ENCODE data around the gene SCYL1. TPM values are rescaled to one million over a fixed set of nuclear protein-coding genes. Genes with fewer than 3 reads are reported as not detected.
A peak's percentile ranks its signal among the peaks of the same experiment; 100 is the strongest.

SCYL1 gene
- total RNA-seq: 10 to 100 TPM; 74.2 to 74.9 TPM

DNA sequence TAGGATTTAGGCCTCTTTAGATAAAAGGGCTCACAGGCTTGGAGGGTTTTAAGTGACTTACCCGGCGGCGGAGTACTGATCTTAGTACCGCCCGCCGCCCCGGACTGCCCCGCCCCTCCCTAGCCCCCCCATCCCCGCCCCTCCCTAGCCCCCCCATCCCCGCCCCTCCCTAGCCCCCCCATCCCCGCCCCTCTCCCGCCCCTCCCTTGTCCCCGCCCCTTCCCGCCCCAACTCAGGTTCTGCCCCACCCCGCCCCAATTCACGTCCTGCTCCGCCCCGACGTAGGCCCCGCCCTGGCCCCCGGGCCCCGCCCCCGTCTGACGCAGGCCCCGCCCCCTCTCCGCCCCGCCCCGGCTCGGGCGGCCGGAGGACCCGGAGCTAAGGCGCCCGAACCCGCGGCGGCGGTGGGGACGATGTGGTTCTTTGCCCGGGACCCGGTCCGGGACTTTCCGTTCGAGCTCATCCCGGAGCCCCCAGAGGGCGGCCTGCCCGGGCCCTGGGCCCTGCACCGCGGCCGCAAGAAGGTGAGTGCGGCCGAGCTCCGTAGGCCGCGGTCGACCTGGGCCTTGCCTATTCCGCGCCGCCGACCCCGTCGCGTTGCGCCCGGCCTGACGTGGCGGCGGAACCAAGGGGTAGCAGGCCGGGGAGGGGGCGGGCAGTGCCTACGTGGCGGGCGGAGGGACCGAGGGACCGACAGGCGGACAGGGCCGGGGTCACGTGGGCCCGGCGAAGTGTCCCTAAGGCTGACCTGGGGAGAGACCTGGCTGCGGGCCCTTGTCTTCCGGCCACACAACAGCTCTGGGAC, at the start of gene SCYL1:
TSS of gene SCYL1 (plus strand) at position 343 of the 805 bp plus-strand sequence. CDS start at position 414, 71 bp downstream.
- Mint-ChIP-seq H3K27me3 (no peaks in the 10 kb centered on the region), H3K27ac (peak within 1 kb of the TSS; percentile 93), H3K36me3 (peaks cover 8% of the 10 kb centered on the region), H3K9me3 (no peaks in the 10 kb centered on the region), H3K4me3 (peak within 1 kb of the TSS; percentile 87), H3K4me1 (peaks cover 42% of the 10 kb centered on the region)
- DNase-seq (peak; percentile 88), ATAC-seq (ENCODE audit: low read depth) (peak; percentile 59)
- POLR2A ChIA-PET: interaction anchor here (0.9 to 3.7 kb wide), 21 partner anchors 13 to 263 kb away, joined by 3 to 28 read pairs (median 4); partner anchors contain the start of genes FAM89B, MALAT1, NEAT1 and PCNX3

DNA sequence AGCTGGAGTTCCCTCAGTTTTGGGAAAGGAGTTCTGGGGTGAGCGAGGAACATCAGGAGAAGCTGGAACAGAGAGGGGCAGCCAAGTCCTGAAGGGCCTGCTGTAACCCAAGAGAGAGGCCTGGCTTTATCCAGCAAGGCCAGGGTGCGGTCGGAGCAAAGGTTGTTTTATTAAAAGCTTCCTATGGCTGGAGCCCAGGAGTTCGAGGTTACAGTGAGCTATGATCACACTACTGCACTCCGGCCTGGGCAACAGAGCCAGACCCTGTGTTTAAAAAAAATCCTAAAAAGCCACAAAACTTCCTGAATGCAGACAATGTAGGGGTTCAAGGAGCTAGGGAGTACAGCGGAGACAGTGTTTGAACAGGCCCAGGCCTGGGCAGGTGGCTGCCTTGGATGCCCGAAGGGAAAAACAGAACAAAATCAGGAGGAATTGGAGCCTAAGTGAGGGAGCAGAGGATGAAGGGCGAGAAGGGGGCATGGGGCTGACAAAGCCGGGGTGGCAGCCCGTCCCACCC, 48.2 kb upstream of the SCYL1 start:
- Mint-ChIP-seq H3K9me3 (no peaks in the 10 kb centered on the region), H3K27ac (peak overlapping the region; percentile 98), H3K4me1 (peaks cover 13% of the 10 kb centered on the region), H3K36me3 (peaks cover 1% of the 10 kb centered on the region), H3K4me3 (peak overlapping the region; percentile 100), H3K27me3 (peaks cover 2% of the 10 kb centered on the region)
- DNase-seq: no peak
- POLR2A ChIA-PET: interaction anchor here (1.0 to 14.5 kb wide), 8 partner anchors 12 to 143 kb away, joined by 3 to 686 read pairs (median 4); partner anchors contain the start of genes DPF2, MALAT1, NEAT1 and PCNX3
- ATAC-seq (ENCODE audit: low read depth): no peak

DNA sequence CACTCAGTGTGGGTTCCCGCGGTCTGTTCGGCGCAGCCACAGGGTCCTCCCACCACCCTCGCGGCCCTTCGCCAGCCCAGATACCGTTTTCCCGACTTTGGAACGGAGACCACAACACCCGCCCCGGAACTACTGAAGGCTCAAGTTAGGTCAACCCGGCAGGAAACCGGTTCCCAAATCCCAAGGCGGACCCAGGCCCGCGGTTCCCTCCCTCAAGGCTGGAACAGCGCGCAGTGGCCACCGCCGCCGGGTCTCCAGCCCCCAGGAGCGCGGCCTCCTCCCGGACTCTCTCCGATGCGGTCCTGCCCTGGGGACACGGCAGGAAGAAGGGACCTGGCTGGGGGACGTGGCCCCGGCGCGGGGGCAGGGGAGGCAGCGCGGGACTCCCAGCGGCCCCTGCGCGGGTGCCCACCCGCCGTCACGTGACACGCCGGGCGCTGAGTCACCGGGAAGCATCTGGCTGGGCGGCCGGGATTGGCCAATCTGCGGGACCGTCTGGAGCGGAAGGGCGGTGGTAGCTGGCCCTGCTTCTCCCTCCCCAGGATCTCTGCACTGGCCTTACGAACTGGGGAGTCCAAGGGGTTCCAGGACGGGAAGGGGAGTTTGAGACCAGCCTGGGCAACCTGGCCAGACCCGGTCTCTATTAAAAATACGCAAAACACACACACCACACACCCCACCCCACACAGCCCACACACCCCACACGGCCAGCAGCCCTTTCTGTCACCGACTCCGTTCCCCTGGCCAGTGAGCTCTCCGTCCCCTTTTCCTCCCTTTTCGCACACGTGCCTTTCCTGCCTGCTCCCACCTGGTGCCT, 47.5 kb upstream of the SCYL1 start:
- peaks cover 1% of the 10 kb centered on the region for H3K36me3 Mint-ChIP-seq
- H3K4me1 Mint-ChIP-seq: peaks cover 9% of the 10 kb centered on the region
- POLR2A ChIA-PET: interaction anchor here (0.6 to 14.5 kb wide), 9 partner anchors 13 to 138 kb away, joined by 3 to 686 read pairs (median 4); partner anchors contain the start of genes MALAT1, NEAT1 and PCNX3
- peak overlapping the region; percentile 98 for H3K27ac Mint-ChIP-seq
- H3K4me3 Mint-ChIP-seq: peak overlapping the region; percentile 100
- ATAC-seq (ENCODE audit: low read depth): peak; percentile 85
- H3K9me3 Mint-ChIP-seq: no peaks in the 10 kb centered on the region
- DNase-seq: peak; percentile 92
- H3K27me3 Mint-ChIP-seq: peaks cover 4% of the 10 kb centered on the region

DNA sequence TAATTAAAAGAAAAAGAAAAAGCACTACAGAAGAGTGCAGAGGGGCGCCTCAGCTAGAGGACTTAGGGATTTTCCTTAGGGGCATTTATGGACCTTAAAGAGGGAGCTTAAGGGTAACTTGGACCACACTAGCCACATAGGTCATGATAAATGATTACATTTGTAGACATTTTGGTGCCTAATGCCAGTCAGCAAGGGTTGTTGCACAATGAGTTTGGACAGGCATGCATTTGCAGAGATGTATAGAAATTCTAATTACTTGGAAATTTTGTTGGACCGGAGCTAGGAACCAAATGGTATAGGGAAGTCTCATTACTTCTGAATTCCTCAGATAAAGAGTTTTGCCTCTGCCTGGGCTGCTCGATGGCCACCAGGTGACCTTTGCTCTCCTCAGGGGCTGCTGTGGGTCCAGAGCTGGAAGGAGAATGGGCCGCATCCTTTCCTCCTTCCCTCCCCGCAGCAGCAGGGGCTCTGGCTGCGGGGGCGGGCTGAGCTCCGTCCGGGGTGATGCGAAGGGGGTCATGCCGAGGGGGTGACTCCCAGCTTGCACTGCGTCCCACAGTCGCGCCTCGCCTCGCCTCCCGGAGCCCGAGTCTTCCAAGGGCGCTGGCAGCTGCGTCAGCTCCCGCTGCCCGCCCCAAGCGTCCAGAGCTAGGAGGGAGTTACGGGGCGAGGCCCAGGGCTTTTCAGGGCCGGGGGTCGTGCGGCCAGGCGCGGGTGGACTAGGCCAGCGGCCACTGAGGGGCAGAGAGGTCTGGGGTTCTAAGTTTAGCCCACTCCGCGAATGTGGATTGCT, 46.3 kb upstream of the SCYL1 start:
- POLR2A ChIA-PET: interaction anchor here (0.8 to 14.5 kb wide), 6 partner anchors 19 to 137 kb away, joined by 3 to 686 read pairs (median 4); partner anchors contain the start of genes MALAT1, NEAT1 and PCNX3
- H3K9me3 Mint-ChIP-seq: no peaks in the 10 kb centered on the region

DNA sequence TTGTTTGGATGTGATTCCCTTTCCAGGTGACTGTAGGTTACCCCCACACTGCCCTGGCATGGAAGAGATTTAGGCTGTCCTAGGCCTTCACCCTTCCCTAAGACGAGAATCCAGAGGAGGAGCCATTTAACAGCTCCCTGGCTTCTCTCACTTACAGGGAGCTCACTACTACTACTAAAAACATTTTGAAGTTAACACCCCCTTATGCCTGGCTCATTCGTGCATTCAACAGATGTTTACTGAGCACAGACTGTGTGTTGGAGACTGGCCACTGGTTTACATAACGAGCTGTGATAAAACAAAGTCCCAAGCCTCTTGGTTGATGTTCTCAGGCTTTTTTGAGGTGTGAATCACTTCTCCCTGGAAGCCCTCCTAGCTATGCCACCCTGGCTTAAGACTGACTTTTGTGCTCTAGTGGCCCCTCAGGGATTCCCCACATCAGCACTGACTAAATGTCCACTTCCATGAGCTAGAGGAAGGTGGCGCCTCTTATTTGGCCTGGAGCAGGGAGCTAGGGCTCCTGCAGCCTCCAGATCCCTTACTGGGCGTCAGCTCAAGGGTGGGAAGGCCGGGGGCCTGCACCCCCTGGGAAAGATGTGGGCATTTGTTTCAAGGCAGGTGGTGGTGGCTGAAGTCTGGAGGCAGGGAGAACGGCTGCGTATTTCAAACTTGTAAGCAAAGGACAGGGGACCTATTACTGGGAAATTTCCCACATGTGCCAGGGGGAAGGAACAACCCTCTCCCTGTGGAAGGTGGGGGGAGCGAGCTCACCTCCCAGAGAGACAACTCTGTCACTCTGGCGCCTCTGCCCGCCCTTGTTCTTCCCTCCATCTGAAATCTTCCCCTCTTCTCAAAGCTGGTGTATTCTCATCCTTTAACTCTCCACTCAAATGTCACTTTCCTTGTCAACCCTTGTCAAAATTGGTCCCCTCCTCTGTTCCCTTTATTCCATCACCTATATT, 45.4 kb upstream of the SCYL1 start:
- Mint-ChIP-seq H3K4me3 (no peak overlapping the region), H3K4me1 (peaks cover 9% of the 10 kb centered on the region), H3K27me3 (peaks cover 10% of the 10 kb centered on the region), H3K27ac (no peak overlapping the region), H3K9me3 (no peaks in the 10 kb centered on the region), H3K36me3 (peaks cover 1% of the 10 kb centered on the region)
- DNase-seq (no peak), ATAC-seq (ENCODE audit: low read depth) (no peak)
- POLR2A ChIA-PET: interaction anchor here (0.8 to 14.5 kb wide), 3 partner anchors 18 to 58 kb away, joined by 3 to 686 read pairs (median 147); partner anchors contain the start of genes MALAT1 and NEAT1

More for the DNA sequence above, 46.3 kb upstream of the SCYL1 start:
- H3K27me3 Mint-ChIP-seq: peaks cover 8% of the 10 kb centered on the region
- H3K36me3 Mint-ChIP-seq: peaks cover 1% of the 10 kb centered on the region
- peaks cover 9% of the 10 kb centered on the region for H3K4me1 Mint-ChIP-seq
- H3K4me3 Mint-ChIP-seq: peak overlapping the region; percentile 49
- no peak overlapping the region for H3K27ac Mint-ChIP-seq
- no peak for DNase-seq
- no peak for ATAC-seq (ENCODE audit: low read depth)

DNA sequence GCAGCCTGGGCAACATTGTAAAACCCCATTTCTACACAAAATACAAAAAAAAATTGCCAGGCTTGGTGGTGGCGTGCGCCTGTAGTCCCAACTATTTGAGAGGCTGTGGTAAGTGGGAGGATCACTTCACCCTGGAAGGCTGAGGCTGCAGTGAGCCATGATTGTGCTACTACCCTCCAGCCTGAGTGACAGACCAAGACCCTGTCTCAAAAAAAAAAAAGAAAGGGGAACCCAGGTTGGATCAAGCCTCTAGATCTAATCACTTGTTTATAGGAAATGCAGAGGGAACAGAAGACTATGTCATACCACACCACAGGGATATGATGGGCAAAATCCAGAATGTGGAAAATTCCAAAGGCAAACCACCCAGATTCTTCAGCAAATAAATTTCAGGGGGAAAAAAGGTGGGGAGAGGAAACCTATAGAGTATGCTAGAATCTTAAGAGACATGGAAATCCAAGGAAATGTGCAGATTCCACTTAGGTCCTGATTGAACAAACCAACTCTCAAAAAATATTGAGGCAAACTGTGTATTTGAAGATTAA, 42.5 kb upstream of the SCYL1 start:
- POLR2A ChIA-PET: interaction anchor here (0.7 to 14.5 kb wide), 4 partner anchors 15 to 59 kb away, joined by 3 to 686 read pairs (median 3); partner anchors contain the start of gene MALAT1
- no peak for ATAC-seq (ENCODE audit: low read depth)
- H3K4me3 Mint-ChIP-seq: no peak overlapping the region

DNA sequence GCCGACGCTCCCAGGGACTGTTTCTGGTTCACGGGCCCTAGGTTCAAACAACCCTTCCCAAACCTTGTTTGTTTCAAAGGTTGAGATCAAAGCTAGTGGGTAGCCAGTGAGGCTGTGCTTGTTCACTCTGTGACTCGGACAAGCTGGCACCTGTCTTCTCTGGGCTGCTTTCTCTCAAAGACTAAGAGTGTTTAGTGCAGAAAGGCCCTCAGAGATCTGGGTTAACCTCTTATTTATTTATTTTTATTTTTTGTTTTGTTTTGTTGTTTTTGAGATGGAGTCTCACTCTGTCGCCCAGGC, 39.0 kb upstream of the SCYL1 start:
- POLR2A ChIA-PET: interaction anchor here (0.6 to 28.7 kb wide), 6 partner anchors 11 to 101 kb away, joined by 3 to 2884 read pairs (median 42); partner anchors contain the start of genes MALAT1 and NEAT1
- DNase-seq: no peak
- ATAC-seq (ENCODE audit: low read depth): no peak
- peaks cover 11% of the 10 kb centered on the region for H3K27me3 Mint-ChIP-seq
- H3K27ac Mint-ChIP-seq: no peak overlapping the region
- no peaks in the 10 kb centered on the region for H3K36me3 Mint-ChIP-seq
- peaks cover 17% of the 10 kb centered on the region for H3K4me1 Mint-ChIP-seq
- no peaks in the 10 kb centered on the region for H3K9me3 Mint-ChIP-seq
- H3K4me3 Mint-ChIP-seq: no peak overlapping the region

More for the DNA sequence above, 42.5 kb upstream of the SCYL1 start:
- H3K9me3 Mint-ChIP-seq: no peaks in the 10 kb centered on the region
- DNase-seq: no peak
- H3K27ac Mint-ChIP-seq: no peak overlapping the region
- H3K36me3 Mint-ChIP-seq: no peaks in the 10 kb centered on the region
- H3K27me3 Mint-ChIP-seq: peaks cover 12% of the 10 kb centered on the region
- H3K4me1 Mint-ChIP-seq: peaks cover 3% of the 10 kb centered on the region

DNA sequence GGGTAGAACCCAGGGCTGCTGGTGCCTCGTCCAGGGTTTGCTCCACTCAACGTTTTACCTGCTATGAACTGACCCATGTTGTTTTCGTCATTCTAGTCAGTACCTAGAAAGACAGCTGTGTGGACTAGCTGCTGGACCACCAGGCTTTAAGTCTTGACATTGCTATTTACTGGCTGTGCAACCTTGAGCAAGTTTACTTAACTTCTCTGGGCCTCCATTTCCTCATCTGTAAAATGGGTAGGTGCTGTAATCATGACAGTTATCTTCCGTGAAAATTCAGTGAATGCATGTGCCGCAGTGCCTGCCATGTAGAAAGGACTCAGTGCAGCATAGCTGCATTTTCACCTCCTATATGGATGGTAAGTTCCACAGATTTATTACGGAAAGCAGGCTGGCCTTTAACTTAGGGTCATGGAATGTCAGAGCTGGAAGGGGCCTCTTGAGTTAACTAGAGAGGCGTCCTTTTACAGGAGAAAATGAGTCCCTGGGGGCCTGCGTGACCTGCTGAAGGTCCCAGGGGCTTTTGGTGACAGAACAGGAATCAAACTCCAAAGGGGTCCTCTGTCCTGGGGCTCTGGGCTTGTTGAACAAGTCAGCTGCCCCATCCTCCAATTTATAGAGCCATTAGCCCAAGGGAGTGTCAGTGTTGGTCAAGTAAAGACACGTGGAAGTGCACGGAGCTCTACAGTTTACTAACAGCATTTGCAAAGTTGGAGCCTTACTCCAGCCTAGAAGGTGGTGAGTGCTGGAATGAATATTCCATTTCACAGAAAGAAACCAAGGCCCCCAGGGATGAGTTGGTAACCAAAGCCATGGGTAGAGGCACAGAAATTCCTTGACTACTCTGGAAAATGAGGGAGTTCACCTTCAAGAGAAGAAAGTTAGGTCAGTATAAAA, 38.1 kb upstream of the SCYL1 start:
- Mint-ChIP-seq H3K27me3 (peaks cover 11% of the 10 kb centered on the region), H3K4me3 (no peak overlapping the region), H3K27ac (no peak overlapping the region), H3K9me3 (no peaks in the 10 kb centered on the region), H3K4me1 (peaks cover 17% of the 10 kb centered on the region), H3K36me3 (no peaks in the 10 kb centered on the region)
- ATAC-seq (ENCODE audit: low read depth) (no peak), DNase-seq (no peak)
- POLR2A ChIA-PET: interaction anchor here (1.6 to 28.7 kb wide), 4 partner anchors 11 to 66 kb away, joined by 3 to 2884 read pairs (median 384); partner anchors contain the start of genes MALAT1 and NEAT1

DNA sequence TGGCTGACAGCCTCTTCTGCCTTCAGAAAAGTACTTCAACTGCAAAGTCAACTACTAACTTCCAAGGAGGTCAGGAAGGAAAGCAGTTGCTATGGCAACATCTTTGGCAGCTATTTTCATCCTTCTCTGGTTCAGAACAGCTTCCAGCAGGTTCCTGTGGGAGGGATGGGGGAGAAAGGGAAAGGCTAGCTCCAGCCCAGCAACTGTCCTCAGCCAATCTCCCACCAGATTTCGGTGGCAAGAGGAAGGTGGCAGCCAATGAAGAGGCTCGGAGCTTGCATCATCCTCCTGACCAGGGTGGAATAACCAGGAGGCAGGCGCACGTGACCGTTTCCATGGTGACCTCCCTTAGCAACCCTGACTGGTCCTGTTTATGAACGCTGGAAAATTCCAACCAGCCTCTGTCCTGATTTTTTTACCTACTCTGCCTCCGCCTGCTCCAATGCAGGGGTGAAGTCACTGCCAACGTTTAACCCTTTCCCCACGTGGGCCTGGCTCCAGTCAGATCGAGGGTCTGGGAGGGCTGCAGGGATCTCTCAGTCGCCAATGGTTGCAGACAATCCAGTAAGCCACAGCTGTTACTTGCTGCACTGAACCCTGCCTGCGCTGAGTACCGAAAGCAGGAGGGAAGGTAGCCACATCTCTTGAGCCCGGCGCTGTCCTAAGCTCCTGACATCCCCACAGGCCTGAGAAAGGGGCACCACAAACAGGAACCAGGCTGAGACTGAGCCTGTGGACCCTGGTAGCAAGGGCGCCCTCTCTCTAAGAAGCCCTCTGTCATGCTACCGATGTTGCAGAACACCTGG, 37.2 kb upstream of the SCYL1 start:
- peaks cover 6% of the 10 kb centered on the region for H3K27me3 Mint-ChIP-seq
- no peak for DNase-seq
- H3K9me3 Mint-ChIP-seq: no peaks in the 10 kb centered on the region
- peaks cover 20% of the 10 kb centered on the region for H3K4me1 Mint-ChIP-seq
- H3K27ac Mint-ChIP-seq: no peak overlapping the region
- POLR2A ChIA-PET: interaction anchor here (0.6 to 28.7 kb wide), 6 partner anchors 11 to 299 kb away, joined by 3 to 2884 read pairs (median 64); partner anchors contain the start of genes MALAT1 and NEAT1
- H3K36me3 Mint-ChIP-seq: no peaks in the 10 kb centered on the region
- H3K4me3 Mint-ChIP-seq: no peak overlapping the region
- peak; percentile 18 for ATAC-seq (ENCODE audit: low read depth)
